Activated CD4-positive, CD25-positive, alpha-beta regulatory T cell (primary cell): ENCODE results near the gene CNTN5.
"Not testable (repeated sequence)": the region's sequence is repeated elsewhere in the genome, so short reads cannot be mapped to it uniquely, and the experiment has no call there.

Experiments
- DNase-seq, 4 experiments: peaks; one replicate each; lab custom pipeline; 2025; lab: John Stamatoyannopoulos, UW

Gene CNTN5

DNA sequence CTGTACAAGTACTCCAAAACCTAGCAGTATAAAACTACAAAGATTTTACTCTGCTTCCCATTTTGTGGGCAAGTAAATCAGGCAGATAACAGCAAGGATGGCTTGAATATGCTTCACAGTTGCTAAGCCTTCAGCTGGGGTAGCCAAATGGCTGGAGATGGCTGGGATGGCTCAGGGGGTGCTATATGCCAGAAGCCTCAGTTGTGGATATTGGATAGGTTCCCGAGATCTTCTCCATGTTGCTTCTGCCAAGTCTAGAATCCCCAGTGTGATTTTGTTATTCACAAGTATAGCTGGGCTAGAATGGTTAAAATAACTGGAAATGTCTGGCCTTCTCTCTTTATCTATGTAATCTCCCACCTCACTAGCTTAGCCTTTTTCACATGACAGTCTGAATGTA is 1194.0 kb downstream of the CNTN5 start:
- no peak for DNase-seq

DNA sequence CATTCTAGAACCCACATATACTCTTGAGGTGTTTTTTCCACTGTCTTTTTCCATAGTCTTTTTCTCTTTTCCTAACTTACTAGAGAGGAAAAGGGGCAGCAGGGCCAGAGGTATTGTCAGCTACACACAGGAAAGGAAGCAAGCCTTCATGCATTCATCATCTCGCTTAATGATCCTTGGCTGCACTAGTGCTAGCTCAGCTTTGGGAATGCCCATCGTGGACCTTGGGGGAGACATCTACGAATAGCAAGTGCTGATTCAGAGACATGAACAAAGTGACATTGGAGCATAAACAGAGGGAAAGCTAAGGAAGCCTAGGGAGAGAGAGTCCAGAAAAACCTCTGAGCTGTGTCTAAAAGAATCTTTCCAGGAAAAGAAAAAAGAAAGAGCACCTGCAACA is 1200.1 kb downstream of the CNTN5 start:
- no peak for DNase-seq

DNA sequence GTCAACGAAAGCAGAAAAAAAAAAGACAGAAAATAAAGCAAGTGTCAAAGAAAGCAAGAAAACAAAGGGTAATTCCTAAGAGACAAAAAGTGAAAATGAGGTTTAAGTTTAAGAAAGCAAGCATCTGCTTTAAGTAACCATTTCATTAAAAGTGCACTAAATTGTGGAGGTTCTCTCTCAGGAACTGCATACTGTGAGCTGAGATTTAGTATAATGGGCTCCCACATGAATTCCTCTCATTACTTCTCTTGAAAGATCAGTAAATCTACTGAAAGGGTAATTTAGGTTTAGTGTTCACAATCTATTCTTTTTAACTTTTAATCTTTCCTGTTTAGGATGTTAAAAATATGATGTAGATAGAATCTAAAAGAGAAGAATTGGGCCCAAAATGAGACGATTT is 1201.0 kb downstream of the CNTN5 start:
- DNase-seq = no peak

DNA sequence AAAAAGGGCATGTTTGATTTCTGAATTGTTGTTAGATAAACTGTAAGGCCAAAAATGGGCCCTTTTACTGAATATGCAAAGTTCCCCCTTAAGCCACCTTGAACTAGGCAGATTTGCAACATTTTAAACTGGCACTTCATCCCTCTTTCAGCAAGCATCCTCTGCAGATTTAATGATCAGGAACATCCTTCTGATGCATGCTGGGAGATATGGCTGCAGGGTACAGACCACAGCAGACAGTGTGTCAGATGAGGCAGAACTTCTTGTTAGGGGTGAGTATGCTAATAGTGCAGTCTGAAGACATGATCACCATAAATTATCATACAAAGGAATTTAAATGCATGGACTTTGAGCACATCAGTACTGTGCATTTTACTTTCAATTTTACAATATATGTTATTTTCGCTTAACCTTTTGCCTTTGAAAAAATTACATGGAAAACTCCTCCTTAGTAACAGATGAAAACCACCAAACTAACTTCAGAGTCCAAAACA is 1203.8 kb downstream of the CNTN5 start:
- no peak for DNase-seq

DNA sequence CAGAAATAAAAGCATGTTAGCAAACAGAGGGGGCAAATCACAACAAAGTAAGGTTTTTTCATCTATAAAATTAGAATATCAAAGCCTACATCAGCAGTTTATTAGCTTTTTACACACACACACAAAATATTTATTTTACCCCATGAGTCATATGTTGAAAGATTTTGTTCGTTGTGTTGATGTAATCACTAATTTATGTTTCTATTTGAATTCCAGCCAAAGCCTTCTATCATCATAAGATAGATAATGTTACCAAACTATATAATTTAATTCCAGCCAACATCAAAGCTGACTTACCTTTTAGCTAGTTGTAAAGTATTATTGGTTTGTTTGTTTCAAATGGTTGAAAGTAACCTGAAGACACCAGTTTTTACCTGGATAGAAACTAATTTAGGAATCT is 1208.3 kb downstream of the CNTN5 start:
- DNase-seq = no peak

DNA sequence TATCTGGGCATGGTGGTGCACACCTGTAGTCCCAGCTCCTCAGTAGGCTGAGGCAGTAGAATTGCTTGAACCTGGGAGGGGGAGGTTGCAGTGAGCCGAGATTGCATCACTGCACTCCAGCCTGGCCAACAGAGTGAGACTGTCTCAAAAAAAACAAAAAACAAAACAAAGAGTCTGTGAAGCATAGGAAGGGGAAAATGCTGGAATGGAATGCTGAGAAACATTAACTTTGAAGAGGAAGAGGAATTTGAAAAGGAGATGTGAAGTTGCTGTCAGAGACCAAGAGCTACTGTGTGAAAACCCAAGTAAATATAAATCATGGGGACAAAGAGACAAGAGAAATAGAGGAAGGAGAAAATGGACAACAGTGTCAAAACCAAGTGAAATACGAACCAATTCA is 1211.3 kb downstream of the CNTN5 start:
- DNase-seq = no peak

DNA sequence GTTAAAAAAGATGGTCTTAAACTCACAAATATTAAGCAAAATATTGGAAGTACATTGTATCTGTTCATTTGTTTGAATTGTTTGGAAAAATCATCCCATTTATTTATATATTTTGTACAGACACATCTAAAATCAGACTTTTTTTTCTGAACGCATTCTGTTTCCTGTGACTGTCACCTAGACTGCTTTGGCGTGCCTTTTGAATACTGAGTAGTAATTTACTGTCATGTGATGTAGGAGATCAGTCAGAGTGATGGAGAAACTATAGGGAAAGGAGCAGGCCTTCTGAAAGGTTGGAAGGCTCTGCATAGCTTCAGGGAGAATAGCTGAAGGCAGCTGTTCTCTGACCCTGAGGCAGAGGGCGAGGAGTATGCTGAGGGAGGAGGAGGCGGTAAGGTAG is 1214.3 kb downstream of the CNTN5 start:
- DNase-seq = no peak

DNA sequence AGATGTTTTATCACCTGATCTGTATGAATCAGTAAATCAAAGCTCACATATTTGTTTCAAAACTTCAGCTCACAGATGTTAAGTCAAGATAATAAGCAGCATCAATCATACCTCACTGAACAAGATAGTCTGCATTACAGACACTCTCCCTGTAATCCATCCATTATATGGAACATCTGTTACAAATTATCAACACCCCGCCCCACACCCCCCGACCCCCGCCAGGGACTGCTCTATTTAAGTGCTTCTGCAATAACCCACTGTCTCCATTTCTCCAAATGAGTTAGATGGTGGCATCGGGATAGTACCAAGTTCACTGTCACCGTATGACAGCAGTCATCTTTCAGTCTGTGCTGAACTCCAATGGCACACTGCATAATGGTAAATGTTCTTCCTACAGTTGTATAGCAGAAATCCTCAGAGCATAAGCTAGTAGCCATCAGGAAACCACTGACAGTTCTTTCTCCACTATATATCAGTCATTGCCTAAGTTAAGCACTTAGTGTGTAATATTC is 1219.3 kb downstream of the CNTN5 start:
- no peak for DNase-seq

DNA sequence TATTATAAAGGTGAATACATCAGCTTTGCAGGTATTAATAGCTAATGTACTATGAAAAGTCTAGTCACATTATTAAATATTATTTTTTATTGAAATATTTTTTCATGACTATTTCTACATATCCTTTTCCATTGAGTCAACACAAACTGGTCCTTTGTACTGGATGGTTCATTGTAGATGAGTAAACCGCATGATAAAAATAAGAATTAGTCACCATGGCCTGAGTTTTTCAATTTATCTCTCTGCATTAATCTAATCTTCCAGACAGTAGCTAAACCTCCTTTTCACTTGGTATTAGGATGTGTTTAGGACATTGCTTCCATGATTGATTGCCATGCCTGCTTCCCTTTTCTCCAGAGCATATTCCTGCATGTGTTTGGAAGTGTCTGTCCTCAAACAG is 1227.0 kb downstream of the CNTN5 start:
- no peak for DNase-seq

DNA sequence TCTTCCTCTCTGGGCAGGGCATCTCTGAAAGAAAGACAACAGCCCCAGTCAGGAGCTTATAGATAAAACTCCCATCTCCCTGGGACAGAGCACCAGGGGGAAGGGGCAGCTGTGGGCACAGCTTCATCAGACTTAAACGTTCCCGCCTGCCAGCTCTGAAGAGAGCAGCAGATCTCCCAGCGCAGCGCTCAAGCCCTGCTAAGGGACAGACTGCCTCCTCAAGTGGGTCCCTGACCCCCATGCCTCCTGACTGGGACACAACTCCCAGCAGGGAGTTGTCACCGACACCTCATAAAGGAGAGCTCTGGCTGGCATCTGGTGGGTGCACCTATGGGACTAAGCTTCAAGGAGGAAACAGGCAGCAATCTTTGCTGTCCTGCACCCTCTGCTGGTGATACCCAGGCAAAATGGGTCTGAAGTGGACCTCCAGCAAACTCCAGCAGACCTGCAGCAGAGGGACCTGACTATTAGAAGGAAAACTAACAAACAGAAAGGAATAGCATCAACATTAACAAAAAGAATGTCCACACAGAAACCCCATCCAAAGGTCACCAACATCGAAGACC is 1236.6 kb downstream of the CNTN5 start:
- DNase-seq = not testable (repeated sequence)

DNA sequence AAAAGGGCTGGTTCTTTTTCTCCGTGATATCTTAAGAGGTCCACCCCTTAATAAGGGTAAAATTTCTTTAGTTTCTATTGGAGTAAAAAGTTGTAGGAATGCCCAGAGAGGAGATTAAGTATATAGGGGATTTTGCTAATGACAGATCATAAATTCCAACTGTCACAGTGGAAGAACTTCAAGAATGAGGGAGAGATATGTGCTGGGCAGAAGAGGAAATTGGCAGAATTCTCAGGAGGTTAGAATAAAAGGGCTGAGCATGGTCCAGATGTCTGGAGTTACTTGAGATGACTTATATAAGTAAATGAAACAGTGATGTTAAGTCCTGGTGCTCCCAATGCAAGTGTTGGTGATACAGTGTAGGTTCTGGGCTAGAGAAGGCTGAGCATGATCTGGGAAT is 1248.8 kb downstream of the CNTN5 start:
- DNase-seq = no peak

DNA sequence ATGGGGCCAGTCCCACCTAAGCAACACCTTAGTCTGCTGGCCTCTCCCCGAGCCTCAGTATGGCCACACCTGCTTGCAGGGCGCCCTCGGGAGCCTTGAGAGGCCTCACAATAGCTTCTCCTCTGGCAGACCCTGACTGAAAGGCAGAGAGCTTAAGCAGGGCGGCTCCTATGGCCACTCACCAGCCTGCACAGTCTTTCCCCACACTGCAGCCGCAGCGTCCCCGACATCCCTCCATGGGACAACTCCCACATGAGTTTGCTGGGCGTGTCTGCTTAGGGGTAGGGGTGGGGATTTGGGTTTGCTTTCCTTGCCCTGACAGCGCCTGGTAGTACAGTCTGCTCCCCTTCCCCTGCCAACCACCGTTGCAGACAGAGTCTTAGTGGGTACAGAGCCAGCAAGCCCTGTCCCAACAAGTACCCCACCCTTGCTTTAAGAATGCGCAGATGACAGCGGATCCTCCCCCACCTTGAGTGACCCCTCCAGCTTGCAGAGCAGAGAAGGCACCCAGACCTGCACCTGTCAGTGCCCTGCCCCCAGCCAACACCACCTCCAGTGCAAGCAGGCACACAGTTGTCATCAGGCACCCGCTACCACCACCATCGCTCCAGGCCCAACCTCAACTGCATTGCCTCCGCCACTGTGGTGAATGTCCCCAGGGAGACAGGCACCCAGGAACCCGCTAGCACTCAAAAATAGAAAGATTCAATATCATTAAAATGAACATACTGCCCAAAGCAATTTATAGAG is 1252.5 kb downstream of the CNTN5 start:
- no peak for DNase-seq

DNA sequence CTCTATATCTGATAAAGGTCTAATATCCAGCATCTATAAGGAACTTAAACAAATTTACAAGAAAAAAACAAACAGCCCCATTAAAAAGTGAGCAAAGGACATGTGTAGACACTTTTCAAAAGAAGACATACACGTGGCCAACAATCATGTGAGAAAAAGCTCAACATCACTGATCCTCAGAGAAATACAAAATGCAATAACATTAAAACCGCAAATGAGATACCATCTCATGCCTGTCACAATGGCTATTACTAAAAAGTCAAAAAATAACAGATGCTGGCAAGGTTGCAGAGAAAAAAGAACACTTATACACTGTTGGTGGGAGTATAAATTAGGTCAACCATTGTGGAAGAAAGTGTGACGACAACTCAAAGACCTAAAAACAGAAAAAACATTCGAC is 1253.7 kb downstream of the CNTN5 start:
- DNase-seq = not testable (repeated sequence)

DNA sequence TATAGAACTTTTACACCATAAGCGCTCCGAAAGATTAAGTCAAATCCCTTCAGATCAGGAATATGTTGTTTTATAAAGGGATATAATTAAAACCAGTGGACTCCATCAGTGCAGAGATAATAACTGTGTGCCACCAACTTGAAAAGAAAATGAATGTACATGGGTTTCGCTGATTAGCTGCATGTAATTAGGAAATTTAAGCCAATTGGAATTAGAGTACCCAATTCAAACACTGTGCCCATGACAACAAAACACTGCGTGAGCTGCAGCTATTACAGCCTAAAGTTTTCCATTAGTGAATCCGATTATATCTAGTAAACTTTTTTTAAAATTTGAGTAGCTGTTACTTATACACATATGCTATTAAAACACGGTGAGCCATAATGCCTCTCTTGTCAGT is 1274.0 kb downstream of the CNTN5 start:
- DNase-seq = no peak

DNA sequence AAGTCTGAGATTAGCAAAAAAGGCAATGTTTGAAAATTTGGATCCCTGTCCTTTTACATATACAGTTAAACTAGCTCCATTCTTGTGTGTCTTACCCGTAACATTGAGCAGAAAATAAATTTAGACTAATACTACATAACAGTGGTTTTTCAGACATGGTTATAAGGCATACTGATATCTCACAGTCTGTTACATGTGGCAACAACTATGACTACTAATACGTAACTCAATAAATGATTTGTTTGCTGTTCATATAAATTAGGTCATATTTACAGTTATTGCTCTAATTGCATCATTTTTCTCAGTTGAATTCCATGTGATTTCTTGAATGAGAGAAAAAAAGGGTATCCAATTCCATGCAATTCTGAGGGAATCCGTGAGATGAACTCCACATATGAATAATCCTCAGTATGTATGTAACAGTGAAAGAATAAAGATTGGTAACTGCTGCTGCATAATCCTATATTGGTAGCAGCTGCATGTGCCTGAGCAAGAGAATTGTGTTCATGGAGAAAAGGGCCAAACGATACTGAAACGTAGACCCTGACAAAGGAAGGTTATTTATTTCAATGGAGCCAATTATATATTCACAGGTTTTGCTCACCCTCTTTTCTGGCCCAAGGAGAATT is 1275.4 kb downstream of the CNTN5 start:
- DNase-seq = no peak

DNA sequence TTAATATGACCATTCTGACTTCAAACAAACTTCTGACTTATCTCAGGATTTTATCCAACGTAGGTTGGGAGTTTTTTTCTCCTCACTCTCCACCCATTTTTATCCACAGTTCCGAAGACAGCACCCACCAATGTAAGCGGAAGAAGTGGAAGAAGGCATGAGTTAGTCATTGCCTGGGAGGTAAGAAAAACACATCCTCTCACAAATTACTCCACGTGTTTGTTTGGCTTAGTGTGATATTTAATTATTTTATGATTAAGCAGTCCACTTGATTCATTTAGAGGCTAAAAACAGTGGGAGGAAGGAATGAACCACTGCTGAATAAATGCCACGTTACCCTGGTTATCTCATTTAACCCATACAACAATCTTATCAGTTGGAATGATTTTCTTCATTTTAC is 1276.8 kb downstream of the CNTN5 start:
- no peak for DNase-seq

DNA sequence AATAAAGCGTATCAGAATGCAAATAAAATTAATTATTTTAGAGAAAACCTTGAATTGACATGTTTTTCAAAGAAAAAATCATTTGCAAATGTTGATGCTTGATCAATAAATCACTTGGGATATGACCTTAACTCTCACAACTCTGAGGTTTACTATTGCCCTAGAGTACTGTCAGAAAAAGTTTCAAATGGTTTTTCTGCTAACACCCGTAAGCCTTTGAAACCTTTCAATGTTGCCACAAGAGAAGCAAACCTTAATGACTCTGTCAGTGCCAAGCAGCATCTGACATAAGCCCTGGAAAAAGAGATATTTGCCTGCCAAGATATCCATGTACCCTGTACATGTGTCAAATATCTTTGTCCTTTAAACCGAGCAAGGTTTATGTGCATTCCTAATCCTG is 1282.1 kb downstream of the CNTN5 start:
- no peak for DNase-seq

DNA sequence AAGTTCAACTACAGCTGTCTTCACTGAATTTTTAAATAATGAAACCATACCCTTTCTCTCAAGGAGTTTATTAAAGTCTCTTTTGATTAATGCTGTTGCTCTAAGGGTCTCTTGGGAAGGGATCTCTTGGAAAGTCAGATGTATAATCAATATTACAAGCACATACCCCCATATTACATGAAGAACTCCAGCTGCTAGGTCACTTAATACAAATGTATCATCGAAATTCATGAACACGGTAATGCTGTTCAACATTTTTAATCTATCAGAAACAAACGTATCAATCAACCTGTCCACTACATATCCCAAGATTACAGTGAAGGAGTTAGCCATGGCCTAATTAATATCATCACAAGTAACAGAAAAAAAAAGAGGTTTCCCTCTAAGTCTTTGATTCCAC is 1283.1 kb downstream of the CNTN5 start:
- no peak for DNase-seq

DNA sequence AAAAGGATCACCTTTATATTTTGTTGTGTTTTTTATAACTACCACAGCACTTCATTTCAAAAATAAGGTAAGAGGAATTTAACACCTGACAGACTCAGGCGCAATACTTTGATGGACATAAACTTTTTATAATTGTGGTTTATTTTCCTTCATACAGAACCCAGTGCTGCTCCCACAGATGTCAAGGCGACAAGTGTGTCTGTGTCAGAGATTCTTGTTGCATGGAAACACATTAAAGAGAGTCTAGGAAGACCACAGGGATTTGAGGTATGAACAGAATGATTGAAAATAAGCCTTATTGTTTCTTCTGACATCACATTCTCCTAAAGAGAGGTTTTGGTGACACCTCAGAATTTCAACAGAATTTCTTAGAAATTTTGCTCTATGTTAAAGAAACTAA is 1287.5 kb downstream of the CNTN5 start:
- no peak for DNase-seq

DNA sequence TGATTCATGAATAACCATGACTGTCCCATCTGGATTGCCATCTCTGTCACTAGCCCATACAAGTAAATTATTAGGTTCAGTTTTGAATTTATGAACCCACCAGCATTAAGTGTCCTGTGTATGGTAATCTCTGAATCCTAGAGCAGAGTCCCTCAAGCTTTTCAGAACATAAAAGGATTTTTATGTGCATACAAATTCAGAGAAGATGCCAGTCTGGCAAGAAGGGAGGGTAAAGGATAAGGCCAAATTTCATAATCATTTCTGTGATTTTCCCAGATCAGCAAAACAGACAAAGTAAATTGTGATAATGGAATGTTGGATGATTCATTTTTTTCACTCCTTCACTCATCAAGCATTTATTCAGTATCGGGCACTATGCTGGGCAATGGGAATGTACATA is 1295.2 kb downstream of the CNTN5 start:
- DNase-seq = no peak

DNA sequence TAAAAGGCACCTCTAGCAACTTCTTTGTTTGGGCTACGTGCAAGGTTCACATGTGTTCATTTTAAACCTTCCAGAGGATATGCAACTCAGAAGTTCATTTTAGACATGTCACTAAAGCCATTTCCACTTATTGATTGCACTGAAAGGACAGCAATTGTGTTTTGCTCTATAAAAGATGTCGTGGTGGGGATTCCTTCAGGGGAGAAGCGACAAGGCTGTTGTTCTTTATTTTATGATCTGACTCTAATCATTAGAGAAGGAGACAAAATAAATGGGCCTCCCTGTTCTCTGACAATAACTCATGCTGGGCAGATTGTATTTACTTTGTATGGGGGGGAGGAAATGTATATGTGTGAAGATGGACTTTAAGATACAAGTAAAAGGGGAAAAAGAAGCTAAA is 1296.2 kb downstream of the CNTN5 start:
- no peak for DNase-seq

DNA sequence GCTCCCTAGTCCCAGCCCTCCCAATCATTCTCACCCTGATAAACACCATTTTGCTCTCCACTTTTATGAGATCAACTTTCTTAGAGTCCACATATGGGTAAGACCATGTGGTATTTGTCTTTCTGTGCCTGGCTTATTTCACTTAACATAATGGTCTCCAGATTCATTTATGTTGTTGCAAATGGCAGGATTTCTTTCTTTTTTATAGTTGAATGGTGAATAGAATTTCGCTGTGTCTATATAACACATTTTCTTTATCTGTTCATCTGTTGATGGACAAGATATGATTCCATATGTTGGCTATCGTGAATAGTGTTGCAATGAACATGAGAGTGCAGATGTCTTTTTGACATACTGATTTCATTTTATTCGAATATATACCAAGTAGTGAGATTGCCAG is 1298.9 kb downstream of the CNTN5 start:
- no peak for DNase-seq

DNA sequence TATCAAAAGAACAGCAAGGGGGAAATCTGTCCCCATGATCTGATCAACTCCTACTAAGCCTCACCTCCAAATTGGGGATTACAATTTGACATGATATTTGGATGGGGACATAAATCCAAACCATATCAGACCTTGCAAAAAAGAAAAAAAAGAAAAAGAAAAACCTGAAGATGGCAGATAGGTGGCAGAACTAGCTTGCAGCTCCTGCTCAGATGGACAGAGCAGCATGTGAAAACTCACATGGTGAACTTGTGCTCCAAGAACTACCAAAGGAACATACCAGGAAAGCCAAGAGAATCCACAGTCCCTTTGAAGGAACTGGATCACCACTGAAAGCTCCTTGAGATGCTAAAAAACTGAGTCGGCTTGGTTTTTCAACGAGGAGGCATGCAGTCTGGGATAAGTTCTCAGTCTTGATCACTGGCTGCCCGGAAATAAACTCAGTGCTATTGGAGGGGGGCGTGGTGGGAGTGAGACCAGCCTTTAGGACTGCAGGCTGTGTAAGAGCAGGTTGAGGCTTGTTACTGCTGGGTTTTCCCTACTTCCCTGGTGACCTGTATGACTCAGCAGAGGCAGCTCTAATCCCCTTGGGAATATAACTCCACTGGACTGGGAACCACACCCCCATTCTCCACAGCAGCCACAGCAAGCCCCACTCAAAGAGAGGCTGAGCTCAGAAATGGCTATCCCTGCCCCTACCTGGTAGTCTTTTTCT is 1308.0 kb downstream of the CNTN5 start:
- no peak for DNase-seq
